Bronchial epithelial cell (primary cell): ENCODE results near the gene NPHS1. TPM values are rescaled to one million over a fixed set of nuclear protein-coding genes. Genes with fewer than 3 reads are reported as not detected.

Experiments
- DNase-seq: peaks from one replicate; pipeline ENCODE4 v3.0.0-alpha.2; 2010; ENCODE audit warnings: low read depth
- FAIRE-seq: peaks from 2 replicates; lab custom pipeline; 2011; peaks lifted over from hg19 to GRCh38; lab: Jason Lieb, UNC
- H3K27me3 ChIP-seq: 2 replicates; pipeline ENCODE4 v1.5.1; 2011; ENCODE audit warnings: low read length; ENCODE audit not compliant: control insufficient read depth, insufficient read depth
- H3K36me3 ChIP-seq: 2 replicates; pipeline ENCODE4 v1.5.1; 2011; ENCODE audit warnings: low read length; ENCODE audit not compliant: control insufficient read depth, insufficient read depth
- H3K4me3 ChIP-seq: 2 replicates; pipeline ENCODE4 v1.5.1; 2011; ENCODE audit warnings: mild to moderate bottlenecking, low read depth, low read length, control low read depth
- total RNA-seq: library from RNA; depleted of rRNA; stranded (reverse); fragments of >200 nt; gene quantifications from 2 replicates; pipeline ENCODE4 v1.2.1, GENCODE V29; 2014
- TF ChIP-seq, protein P1 (sequence below): IDR thresholded peaks from 2 replicates; pipeline ENCODE4 v1.5.1; 2011; ENCODE audit warnings: mild to moderate bottlenecking, moderate library complexity, low read length, control low read depth, inconsistent platforms; ENCODE audit not compliant: insufficient read depth, severe bottlenecking

NPHS1 gene
- total RNA-seq, 1 donor from 2014 or later = not detected

DNA sequence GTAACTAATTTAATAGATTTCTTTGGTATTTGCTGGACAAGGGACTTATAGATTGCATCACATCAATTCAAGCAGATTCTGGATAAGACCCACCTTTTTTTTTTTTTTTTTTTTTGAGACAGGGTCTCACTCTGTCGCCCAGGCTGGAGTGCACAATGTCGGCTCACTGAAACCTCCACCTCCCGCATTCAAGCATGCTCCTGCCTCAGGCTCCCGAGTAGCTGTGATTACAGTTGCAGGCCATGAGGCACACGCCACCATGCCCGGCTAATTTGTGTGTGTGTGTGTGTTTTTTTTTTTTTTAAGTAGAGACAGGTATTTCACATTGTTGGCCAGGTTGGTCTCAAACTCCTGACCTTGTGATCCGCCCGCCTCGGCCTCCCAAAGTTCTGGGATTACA, 35.5 kb downstream of the NPHS1 start:
- H3K36me3 ChIP-seq = no peaks in the 10 kb centered on the region
- TF ChIP-seq, protein P1, sequence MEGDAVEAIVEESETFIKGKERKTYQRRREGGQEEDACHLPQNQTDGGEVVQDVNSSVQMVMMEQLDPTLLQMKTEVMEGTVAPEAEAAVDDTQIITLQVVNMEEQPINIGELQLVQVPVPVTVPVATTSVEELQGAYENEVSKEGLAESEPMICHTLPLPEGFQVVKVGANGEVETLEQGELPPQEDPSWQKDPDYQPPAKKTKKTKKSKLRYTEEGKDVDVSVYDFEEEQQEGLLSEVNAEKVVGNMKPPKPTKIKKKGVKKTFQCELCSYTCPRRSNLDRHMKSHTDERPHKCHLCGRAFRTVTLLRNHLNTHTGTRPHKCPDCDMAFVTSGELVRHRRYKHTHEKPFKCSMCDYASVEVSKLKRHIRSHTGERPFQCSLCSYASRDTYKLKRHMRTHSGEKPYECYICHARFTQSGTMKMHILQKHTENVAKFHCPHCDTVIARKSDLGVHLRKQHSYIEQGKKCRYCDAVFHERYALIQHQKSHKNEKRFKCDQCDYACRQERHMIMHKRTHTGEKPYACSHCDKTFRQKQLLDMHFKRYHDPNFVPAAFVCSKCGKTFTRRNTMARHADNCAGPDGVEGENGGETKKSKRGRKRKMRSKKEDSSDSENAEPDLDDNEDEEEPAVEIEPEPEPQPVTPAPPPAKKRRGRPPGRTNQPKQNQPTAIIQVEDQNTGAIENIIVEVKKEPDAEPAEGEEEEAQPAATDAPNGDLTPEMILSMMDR = no peak
- FAIRE-seq = no peak
- no peak overlapping the region for H3K4me3 ChIP-seq
- DNase-seq = no peak
- H3K27me3 ChIP-seq = peaks cover 2% of the 10 kb centered on the region

DNA sequence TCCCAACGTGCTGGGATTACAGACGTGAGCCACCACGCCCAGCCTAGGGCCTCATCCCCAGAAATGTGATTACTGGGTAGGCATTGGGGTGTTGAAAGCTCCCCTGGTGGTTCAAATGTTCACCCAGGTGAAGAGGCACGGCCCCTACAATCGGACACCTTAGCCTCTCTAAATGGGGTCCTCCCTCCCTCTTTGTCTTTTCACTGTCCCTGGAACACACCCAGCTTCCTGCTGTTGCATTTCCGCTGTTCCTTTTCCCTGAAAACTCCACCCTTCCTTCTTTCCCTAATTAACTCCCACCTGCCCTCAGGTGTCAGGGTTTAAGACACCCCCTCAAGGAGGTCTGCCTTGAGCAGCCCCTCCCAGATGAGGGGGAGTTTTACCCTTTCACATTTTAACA, 36.0 kb downstream of the NPHS1 start:
- peaks cover 2% of the 10 kb centered on the region for H3K27me3 ChIP-seq
- TF ChIP-seq, protein P1 = no peak

DNA sequence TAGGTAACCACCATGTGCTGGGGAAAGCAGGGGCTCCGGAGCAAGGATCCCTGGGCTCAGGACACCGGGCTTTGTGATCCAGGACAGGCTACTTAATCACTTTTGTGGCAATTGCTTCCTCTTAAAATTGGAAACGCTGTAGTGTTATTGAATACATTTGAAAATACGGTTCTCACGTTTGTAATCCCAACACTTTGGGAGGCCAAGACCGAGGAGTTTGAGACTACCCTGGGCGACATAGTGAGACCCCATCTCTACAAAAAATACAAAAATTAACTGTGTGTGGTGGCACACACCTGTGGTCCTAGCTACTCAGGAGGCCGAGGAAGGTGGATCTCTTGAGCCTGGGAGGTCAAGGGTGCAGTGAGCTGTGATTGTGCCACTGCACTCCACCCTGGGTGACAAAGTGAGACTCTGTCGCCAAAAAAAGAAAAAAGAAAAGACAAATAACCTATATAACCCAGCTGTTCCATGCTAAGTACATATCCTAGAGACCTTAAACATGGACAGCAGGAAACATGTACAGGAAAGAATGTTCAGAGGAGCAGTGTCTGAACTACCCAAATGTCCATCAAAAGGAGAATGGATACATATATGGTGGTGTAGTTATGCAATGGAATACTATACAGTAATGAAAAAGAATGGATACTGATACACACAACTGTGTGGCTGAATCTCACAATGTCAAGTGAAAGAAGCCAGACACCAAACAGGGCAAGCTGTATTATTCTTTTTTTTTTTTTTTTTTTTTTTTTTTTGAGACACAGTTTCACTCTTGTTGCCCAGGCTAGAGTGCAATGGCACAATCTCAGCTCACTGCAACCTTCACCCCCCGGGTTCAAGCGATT, 39.0 kb downstream of the NPHS1 start:
- Histone ChIP-seq H3K4me3 (no peak overlapping the region), H3K27me3 (no peaks in the 10 kb centered on the region), H3K36me3 (no peaks in the 10 kb centered on the region)
- TF ChIP-seq, protein P1 = no peak
- FAIRE-seq (no peak), DNase-seq (no peak)

More for the DNA sequence above, 36.0 kb downstream of the NPHS1 start:
- no peaks in the 10 kb centered on the region for H3K36me3 ChIP-seq
- DNase-seq = no peak
- FAIRE-seq = no peak
- H3K4me3 ChIP-seq = no peak overlapping the region

DNA sequence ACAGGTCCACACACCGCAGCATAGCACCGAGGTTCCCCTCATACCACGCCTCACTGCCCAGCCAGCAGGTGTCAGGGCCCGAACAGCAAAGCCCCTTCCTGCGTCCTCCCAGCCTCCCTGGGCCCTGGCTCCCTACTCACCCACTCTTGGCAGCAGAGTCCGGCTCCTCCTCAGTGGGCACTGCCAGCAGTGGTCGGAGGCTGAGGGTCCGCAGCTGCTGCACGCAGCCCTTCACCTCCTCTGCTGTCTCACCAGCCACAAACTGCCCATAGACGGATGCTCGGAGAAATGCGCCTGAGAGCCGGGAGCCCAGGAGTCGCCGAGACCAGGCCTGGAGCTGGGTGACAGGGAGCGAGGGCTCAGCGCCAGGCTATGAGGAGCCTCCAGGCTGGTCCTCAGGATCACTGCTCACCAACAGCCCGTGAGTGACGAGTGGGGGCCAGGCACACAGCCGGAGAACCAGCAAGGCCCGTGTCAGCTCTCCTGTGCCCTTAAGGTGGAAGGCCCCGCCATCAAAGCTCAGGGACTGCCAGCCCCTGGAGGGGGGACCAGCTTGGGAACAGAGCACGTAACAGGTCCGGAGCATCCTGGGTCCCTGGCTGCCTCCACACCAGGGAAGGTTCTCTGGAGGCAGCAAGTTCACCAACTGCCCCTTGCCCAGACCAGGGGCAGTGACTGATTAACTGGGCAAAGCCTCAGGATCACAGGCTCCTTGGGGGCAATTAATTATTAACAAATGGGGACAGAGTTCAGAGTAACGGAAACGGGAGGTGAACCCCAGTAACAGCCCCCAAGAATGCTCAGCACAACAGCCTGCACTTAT, 39.9 kb downstream of the NPHS1 start, which contains the start of gene PRODH2:
Gene PRODH2, minus strand, starts transcription at position 626 of the 823 bp plus-strand sequence. Its CDS starts 40 bp downstream, at position 586.
- Histone ChIP-seq H3K4me3 (no peak within 1 kb of the TSS), H3K27me3 (no peaks in the 10 kb centered on the region)
- no peak for FAIRE-seq

DNA sequence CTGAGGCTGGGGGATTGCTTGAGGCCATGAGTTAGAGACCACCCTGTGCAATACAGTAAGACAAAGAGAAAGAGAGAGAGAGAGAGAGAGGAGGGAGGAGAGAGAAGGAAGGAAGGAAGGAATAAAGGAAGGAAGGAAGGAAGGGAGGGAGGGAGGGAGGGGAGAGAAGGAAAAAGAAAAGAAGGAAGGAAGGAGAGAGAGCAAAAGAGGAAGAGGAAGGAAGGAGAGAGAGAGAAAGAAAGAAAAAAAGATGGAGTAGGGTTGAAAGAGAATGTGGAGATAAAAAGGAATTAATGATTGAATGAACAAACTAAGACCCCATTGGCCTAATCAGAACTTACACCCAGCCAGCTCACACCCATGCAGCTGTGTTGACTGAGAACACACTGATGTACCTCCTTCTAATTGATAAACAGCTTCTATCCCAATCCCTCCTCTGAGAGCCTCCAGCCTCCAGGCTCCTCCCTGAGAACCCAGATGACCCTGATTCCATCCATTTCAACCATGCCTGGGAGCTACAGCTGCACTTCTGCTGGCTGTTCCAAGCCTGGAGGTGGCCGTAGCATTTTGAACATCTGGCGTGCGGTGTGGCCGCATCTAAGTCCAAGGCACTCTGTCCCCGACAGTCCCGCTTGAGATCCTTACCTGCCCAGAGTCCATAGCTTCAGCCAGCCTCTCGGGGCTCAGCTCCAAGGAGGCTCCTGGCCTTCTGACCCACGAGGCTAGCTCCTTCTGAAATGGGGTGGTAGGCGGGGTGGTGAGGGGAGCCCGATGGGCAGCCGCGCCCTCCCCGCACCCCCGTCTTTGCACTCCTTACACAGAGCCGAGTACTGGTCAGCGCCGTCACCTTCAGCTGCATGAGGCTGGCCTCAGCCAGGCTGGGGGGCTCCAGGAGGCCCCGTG, 40.7 kb downstream of the NPHS1 start:
- DNase-seq (no peak), FAIRE-seq (no peak)
- no peak overlapping the region for H3K4me3 ChIP-seq
- TF ChIP-seq, protein P1 = no peak
- no peaks in the 10 kb centered on the region for H3K36me3 ChIP-seq
- no peaks in the 10 kb centered on the region for H3K27me3 ChIP-seq

More for the DNA sequence above, 39.9 kb downstream of the NPHS1 start, which contains the start of gene PRODH2:
- no peaks in the 10 kb centered on the region for H3K36me3 ChIP-seq
- DNase-seq = no peak
- TF ChIP-seq, protein P1 = no peak
